Erythroblast (primary cell): ENCODE results near the gene CRYGS.

Experiments used
- GATA1 ChIP-seq: IDR thresholded peaks from 2 replicates; pipeline ENCODE4 v1.6.1; 2011; ENCODE audit warnings: low read depth, mild to moderate bottlenecking, control low read depth, low read length, moderate library complexity
- POLR2A ChIP-seq: IDR thresholded peaks from 2 replicates; pipeline ENCODE4 v1.6.1; 2011; ENCODE audit warnings: mild to moderate bottlenecking, low read length

GRCh38 chr3:186580785-186581184 lies 36.6 kb upstream of the CRYGS start:
- TF ChIP-seq POLR2A: no peak
- TF ChIP-seq GATA1: no peak
